ENCODE data around the gene MAST3.

MAST3 gene

DNA sequence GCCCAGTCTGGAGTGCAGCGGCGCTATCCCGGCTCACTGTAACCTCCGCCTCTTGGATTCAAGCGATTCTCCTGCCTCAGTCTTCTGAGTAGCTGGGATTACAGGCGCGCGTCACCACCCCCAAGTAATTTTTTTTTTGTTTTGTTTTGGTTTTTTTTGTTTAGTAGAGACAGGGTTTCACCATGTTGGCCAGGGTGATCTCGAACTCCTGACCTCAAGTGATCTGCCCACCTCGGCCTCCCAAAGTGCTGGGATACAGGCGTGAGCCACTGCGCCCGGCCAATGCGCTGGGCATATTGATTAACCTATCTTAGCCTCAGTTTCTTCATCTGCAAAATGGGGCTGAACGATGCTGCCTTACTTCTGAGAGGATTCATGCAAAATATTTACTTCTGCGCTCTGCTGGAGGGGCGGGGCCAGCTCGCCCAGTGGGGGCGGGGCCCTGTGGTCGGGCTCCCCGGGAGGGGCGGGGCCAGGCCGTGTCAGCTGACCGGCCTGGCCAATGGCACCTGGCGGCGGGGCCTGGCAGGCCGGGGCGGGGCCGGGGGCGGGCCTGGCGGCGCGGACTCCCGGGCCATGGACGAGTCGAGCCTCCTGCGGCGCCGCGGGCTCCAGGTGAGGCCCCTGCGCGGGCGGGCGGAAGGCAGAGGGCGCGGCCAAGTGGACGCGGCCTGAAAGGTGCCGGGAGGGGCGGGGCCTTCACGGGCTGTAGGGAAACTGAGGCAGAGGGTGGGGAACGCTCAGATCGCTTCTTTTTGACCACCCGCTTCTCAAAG is at the start of gene MAST3 (continued):
- TF ChIP-seq, protein P1, sequence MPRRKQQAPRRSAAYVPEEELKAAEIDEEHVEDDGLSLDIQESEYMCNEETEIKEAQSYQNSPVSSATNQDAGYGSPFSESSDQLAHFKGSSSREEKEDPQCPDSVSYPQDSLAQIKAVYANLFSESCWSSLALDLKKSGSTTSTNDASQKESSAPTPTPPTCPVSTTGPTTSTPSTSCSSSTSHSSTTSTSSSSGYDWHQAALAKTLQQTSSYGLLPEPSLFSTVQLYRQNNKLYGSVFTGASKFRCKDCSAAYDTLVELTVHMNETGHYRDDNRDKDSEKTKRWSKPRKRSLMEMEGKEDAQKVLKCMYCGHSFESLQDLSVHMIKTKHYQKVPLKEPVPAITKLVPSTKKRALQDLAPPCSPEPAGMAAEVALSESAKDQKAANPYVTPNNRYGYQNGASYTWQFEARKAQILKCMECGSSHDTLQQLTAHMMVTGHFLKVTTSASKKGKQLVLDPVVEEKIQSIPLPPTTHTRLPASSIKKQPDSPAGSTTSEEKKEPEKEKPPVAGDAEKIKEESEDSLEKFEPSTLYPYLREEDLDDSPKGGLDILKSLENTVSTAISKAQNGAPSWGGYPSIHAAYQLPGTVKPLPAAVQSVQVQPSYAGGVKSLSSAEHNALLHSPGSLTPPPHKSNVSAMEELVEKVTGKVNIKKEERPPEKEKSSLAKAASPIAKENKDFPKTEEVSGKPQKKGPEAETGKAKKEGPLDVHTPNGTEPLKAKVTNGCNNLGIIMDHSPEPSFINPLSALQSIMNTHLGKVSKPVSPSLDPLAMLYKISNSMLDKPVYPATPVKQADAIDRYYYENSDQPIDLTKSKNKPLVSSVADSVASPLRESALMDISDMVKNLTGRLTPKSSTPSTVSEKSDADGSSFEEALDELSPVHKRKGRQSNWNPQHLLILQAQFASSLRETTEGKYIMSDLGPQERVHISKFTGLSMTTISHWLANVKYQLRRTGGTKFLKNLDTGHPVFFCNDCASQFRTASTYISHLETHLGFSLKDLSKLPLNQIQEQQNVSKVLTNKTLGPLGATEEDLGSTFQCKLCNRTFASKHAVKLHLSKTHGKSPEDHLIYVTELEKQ (tag by site-specific recombination; IDR thresholded peaks at IDR 0.05; ENCODE audit: borderline replicate concordance): no peak
- TF ChIP-seq ZNF239 (tag by site-specific recombination; IDR thresholded peaks at IDR 0.05) (0 out of 2 replicates have a peak, but pooled peaks have one; percentile 37), ZNF184 (tag by site-specific recombination; IDR thresholded peaks at IDR 0.05) (no peak), ZSCAN16 (tag by site-specific recombination; IDR thresholded peaks at IDR 0.05) (no peak), ZNF707 (tag by site-specific recombination; IDR thresholded peaks at IDR 0.05) (no peak), GLIS1 (tag by site-specific recombination; IDR thresholded peaks at IDR 0.05) (peak; percentile 60)

DNA sequence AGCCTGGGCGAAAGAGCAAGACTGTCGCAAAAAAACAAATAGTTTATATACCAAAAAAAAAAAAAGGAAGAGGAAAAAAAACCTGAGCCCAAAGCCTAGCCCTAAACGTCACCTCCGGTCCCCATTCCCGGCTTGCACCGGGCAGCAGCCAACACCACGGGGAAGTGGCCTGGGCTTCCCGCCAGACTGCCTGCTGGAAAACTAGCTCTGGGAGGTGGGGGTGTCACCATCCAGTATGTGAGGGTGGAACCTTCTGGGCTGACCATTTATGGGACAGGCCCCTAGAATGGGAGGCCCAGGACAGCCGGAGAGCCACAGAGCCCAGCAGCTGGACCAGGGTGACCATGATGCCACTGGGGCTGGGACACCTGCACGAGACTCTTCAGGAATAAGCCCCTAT is 48.2 kb upstream of the MAST3 start:
- CTCF ChIA-PET: interaction anchor here (0.7 kb wide), 1 partner anchor 62 kb away, joined by 3 read pairs; no protein-coding TSS in a partner anchor

DNA sequence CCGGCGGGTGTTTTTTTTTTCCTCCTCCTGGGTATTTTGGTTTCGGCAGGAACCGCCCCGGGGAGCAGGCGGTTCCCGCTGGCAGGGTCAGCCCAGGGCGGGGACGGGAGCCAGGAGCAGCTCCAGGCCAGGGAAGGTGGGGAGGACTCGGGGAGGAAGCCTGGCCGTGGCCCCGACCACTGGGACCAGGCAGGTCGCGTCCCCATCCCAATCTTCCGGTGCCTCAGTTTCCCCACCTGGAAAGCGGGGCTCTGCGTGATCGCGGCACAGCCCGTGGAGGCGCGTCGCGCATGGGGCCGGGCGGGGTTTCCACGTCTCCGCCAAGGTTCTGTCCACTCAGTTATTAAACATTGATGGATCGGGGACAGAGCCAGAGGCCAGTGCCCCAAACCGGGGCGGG is 45.7 kb upstream of the MAST3 start:
- CTCF ChIA-PET: interaction anchor here (1.1 to 1.2 kb wide), 2 partner anchors 12 to 110 kb away, joined by 3 to 5 read pairs; no protein-coding TSS in a partner anchor
- TF ChIP-seq KLF1 (tag by site-specific recombination; IDR thresholded peaks at IDR 0.05) (peak; percentile 39), WT1 (tag by site-specific recombination; IDR thresholded peaks at IDR 0.05) (no peak)
- no peaks in the 10 kb centered on the region for H3K9me3 ChIP-seq (ENCODE audit: control insufficient read depth, insufficient read depth, low read depth, low read length)
- no peaks in the 10 kb centered on the region for H3K4me1 ChIP-seq (ENCODE audit: control insufficient read depth, insufficient read depth, low read length)
- H3K4me3 ChIP-seq (ENCODE audit: low read depth, low read length): no peak overlapping the region
- no peak overlapping the region for H3K27ac ChIP-seq (ENCODE audit: extremely low read depth, low read depth, low read length)
- POLR2A ChIA-PET: interaction anchor here (1.1 kb wide), 1 partner anchor 9 kb away, joined by 3 read pairs; no protein-coding TSS in a partner anchor
- H3K36me3 ChIP-seq (ENCODE audit: control insufficient read depth in 2 of 2, insufficient read depth in 1 of 2, low read length in 2 of 2): no peaks in the 10 kb centered on the region

More for the DNA sequence above, 48.2 kb upstream of the MAST3 start:
- TF ChIP-seq ZNF335 (tag by site-specific recombination; conservative IDR thresholded peaks at IDR 0.05) (0 out of 2 replicates have a peak, but pooled peaks have one; percentile 24), ZNF211 (tag by site-specific recombination; IDR thresholded peaks at IDR 0.05; ENCODE audit: low read depth) (no peak), SETDB1 (IDR thresholded peaks at IDR 0.05; ENCODE audit: insufficient read length, low read length) (no peak)
- Histone ChIP-seq H3K27ac (ENCODE audit: extremely low read depth, low read depth, low read length) (no peak overlapping the region), H3K9me3 (ENCODE audit: control insufficient read depth, insufficient read depth, low read depth, low read length) (no peaks in the 10 kb centered on the region), H3K4me1 (ENCODE audit: control insufficient read depth, insufficient read depth, low read length) (no peaks in the 10 kb centered on the region), H3K36me3 (ENCODE audit: control insufficient read depth in 2 of 2, insufficient read depth in 1 of 2, low read length in 2 of 2) (no peaks in the 10 kb centered on the region), H3K4me3 (ENCODE audit: low read depth, low read length) (no peak overlapping the region)
- POLR2A ChIA-PET: interaction anchor here (0.7 kb wide), 1 partner anchor 105 kb away, joined by 5 read pairs; no protein-coding TSS in a partner anchor

DNA sequence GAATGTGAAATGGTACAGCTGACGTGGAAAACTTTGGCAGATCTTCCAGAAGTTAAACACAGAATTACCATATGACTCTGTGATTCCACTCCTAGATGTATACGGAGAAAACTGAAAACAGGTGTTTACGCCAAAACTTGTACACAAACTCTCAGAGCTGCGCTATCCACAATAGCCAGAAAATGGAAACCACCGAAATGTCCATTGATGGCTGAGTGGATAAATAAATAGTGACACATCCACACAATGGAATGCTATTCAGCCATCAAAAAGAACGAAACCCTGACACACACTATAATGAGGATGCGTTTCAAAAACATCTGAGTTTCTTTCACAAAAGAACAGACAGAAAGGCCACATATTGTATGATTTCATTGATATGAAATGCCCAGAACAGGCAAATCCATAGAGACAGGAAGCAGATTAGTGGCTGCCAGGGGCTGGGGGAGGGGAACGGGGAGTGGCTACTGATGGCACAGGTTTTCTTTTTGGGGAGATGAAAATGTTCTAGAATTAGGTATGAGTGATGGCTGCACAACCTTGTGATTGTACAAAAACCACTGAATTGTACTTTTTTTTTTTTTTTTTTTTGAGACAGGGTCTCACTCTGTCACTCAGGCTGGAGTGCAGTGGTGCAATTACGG is 43.9 kb upstream of the MAST3 start:
- Histone ChIP-seq H3K4me1 (ENCODE audit: control insufficient read depth, insufficient read depth, low read length) (no peaks in the 10 kb centered on the region), H3K4me3 (ENCODE audit: low read depth, low read length) (no peak overlapping the region), H3K36me3 (ENCODE audit: control insufficient read depth in 2 of 2, insufficient read depth in 1 of 2, low read length in 2 of 2) (no peaks in the 10 kb centered on the region), H3K27ac (ENCODE audit: extremely low read depth, low read depth, low read length) (no peak overlapping the region), H3K9me3 (ENCODE audit: control insufficient read depth, insufficient read depth, low read depth, low read length) (no peaks in the 10 kb centered on the region)
- ChIA-PET POLR2A (interaction anchor here (0.6 kb wide), 1 partner anchor 11 kb away, joined by 5 read pairs; no protein-coding TSS in a partner anchor), CTCF (interaction anchor here (0.7 kb wide), 1 partner anchor 191 kb away, joined by 3 read pairs; no protein-coding TSS in a partner anchor)
- TF ChIP-seq, protein P1 (tag by site-specific recombination; IDR thresholded peaks at IDR 0.05; ENCODE audit: borderline replicate concordance): no peak
- TF ChIP-seq, protein P2, sequence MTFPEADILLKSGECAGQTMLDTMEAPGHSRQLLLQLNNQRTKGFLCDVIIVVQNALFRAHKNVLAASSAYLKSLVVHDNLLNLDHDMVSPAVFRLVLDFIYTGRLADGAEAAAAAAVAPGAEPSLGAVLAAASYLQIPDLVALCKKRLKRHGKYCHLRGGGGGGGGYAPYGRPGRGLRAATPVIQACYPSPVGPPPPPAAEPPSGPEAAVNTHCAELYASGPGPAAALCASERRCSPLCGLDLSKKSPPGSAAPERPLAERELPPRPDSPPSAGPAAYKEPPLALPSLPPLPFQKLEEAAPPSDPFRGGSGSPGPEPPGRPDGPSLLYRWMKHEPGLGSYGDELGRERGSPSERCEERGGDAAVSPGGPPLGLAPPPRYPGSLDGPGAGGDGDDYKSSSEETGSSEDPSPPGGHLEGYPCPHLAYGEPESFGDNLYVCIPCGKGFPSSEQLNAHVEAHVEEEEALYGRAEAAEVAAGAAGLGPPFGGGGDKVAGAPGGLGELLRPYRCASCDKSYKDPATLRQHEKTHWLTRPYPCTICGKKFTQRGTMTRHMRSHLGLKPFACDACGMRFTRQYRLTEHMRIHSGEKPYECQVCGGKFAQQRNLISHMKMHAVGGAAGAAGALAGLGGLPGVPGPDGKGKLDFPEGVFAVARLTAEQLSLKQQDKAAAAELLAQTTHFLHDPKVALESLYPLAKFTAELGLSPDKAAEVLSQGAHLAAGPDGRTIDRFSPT (tag by site-specific recombination; IDR thresholded peaks at IDR 0.05): no peak
- no peak for TF ChIP-seq ZBTB7A (tag by site-specific recombination; IDR thresholded peaks at IDR 0.05; ENCODE audit: low read depth)
- TF ChIP-seq SCRT1 (tag by site-specific recombination; IDR thresholded peaks at IDR 0.05; ENCODE audit: borderline replicate concordance): no peak
- no peak for TF ChIP-seq SCRT2 (tag by site-specific recombination; IDR thresholded peaks at IDR 0.05)
- TF ChIP-seq, protein P3, sequence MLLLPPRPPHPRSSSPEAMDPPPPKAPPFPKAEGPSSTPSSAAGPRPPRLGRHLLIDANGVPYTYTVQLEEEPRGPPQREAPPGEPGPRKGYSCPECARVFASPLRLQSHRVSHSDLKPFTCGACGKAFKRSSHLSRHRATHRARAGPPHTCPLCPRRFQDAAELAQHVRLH (tag by site-specific recombination; IDR thresholded peaks at IDR 0.05): 0 out of 2 replicates have a peak, but pooled peaks have one; percentile 23
- peak; percentile 95 for TF ChIP-seq ZNF146 (tag by site-specific recombination; IDR thresholded peaks at IDR 0.05)
- no peak for TF ChIP-seq ZXDB (tag by site-specific recombination; IDR thresholded peaks at IDR 0.05)

All from HEK293 (cell line).